Testis (tissue), 3 donors: ENCODE results near the gene SERGEF. TPM values are rescaled to one million over a fixed set of nuclear protein-coding genes. Genes with fewer than 3 reads are reported as not detected.

Experiments
- DNase-seq: peaks from one replicate; pipeline ENCODE4 v3.0.0-alpha.2; 2019
- H3K27ac ChIP-seq, 2 donors: fragments of 200-600 bp; sonication (generic); one replicate each; pipeline ENCODE4 v1.5.1; 2019
- H3K27me3 ChIP-seq: fragments of 200-600 bp; sonication (generic); one replicate; pipeline ENCODE4 v1.5.1; 2019
- H3K36me3 ChIP-seq: fragments of 200-600 bp; sonication (generic); one replicate; pipeline ENCODE4 v1.5.1; 2017; ENCODE audit warnings: low read depth; ENCODE audit errors: missing control alignments
- H3K4me1 ChIP-seq: fragments of 200-600 bp; sonication (generic); one replicate; pipeline ENCODE4 v1.5.1; 2019
- H3K4me3 ChIP-seq, 2 donors: fragments of 200-600 bp; sonication (generic); one replicate each; pipeline ENCODE4 v1.5.1; 2017 to 2019
- H3K9me3 ChIP-seq: fragments of 200-600 bp; sonication (generic); one replicate; pipeline ENCODE4 v1.5.1; 2017
- POLR2A ChIP-seq: fragments of 450-650 bp; IDR thresholded peaks from one replicate; pipeline ENCODE4 v1.6.1; 2017; ENCODE audit warnings: antibody characterized with exemption, mild to moderate bottlenecking, moderate library complexity
- WGBS, 2 donors: methylation state at CpG; one replicate each; pipeline ENCODE4 v1.1.5; 2018; 5-methylcytosine and 5-hydroxymethylcytosine counted together
- intact Hi-C: fragments of 100-400 bp; cut with DNase I; formaldehyde crosslinking; loops from one replicate; pipeline ENCODE4 v1.15.1; 2023; ENCODE audit warnings: low total_unique reads
- polyA plus RNA-seq: library from polyadenylated mRNA; stranded (reverse); fragments of 350-450 nt; fragmentation: Illumina TruSeq; extraction: RNeasy Lipid Tissue Mini Kit (QIAGEN cat#74804); gene quantifications from one replicate; pipeline ENCODE4 v1.2.3, GENCODE V29; 2014; ENCODE audit warnings: low read depth, low replicate concordance; ENCODE audit not compliant: insufficient read depth
- total RNA-seq, 2 donors: library from RNA; depleted of rRNA; stranded (reverse); fragments of >200 nt; gene quantifications; one replicate each; pipeline ENCODE4 v1.2.3, GENCODE V29; 2016
- TF ChIP-seq, protein P1 (sequence below), 3 experiments: fragments of 450-650 bp in 2 of 3; fragments of 200-600 bp in 1 of 3; sonication (generic) in 1 of 3; IDR thresholded peaks; one replicate each; pipeline ENCODE4 v1.5.1; 2016 to 2019; ENCODE audit warnings: antibody characterized with exemption in 3 of 3, mild to moderate bottlenecking in 2 of 3, moderate library complexity in 1 of 3

Gene SERGEF
- total and polyA plus RNA-seq, 3 donors from 2014 or later, result 12.5 to 37.5 (median 23.1) TPM

DNA sequence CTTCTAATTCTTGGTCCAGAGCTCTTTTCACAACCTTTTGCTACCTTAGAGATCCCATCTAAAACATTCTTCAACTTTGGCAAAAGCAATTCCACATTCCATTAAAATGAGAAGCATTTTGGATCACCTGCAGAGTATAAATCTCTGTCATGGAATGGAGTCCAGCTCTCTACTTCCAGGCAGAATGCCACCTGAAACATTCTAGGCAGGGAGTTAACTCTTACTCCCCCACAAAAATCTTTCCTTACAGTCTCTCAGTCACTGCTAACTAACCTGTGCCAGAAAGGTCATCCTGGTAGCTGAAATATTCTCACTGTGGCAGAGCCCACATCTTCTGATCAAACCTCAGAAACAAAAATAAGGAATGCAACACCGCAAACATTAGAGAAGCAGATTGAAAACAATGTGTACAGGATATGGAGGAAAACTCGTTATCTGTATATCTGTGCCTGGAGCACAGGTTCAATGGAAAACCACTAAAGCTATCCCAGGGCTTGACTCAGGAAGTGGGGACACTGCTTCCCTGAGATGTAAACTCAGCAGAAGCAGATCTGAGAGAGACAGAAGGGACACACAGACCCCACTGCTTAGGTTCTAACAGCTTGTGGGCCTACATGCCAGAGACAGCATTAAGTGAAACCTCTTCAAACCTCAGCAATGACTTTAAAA lies 199.3 kb downstream of the SERGEF start:
- Histone ChIP-seq H3K27ac (no peak overlapping the region), H3K36me3 (no peaks in the 10 kb centered on the region), H3K4me1 (peaks cover 7% of the 10 kb centered on the region), H3K27me3 (no peaks in the 10 kb centered on the region), H3K9me3 (no peaks in the 10 kb centered on the region), H3K4me3 (no peak overlapping the region)
- TF ChIP-seq, protein P1, sequence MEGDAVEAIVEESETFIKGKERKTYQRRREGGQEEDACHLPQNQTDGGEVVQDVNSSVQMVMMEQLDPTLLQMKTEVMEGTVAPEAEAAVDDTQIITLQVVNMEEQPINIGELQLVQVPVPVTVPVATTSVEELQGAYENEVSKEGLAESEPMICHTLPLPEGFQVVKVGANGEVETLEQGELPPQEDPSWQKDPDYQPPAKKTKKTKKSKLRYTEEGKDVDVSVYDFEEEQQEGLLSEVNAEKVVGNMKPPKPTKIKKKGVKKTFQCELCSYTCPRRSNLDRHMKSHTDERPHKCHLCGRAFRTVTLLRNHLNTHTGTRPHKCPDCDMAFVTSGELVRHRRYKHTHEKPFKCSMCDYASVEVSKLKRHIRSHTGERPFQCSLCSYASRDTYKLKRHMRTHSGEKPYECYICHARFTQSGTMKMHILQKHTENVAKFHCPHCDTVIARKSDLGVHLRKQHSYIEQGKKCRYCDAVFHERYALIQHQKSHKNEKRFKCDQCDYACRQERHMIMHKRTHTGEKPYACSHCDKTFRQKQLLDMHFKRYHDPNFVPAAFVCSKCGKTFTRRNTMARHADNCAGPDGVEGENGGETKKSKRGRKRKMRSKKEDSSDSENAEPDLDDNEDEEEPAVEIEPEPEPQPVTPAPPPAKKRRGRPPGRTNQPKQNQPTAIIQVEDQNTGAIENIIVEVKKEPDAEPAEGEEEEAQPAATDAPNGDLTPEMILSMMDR (IDR thresholded peaks at IDR 0.05), result no peak
- no peak for TF ChIP-seq POLR2A
- intact Hi-C loops, result no loop called here
- WGBS, 2 donors, result 77 to 89% methylated on average over 2 of the region's 2 CpGs
- DNase-seq, result no peak

DNA sequence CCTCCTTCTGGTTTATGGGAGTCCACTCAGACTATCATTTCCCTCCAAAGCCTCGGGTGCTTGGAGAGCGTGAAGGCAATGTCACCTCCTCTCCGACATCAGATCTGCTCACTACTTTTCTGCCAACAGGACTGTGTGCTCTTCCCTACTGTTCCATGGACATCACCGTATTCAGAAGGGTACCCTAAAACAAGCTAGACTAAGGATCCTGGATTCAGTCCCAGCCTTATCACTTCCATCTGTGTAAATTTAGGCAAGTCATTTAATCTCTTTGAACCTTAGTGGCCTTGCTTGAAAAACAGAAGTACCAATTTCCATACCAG lies 200.0 kb downstream of the SERGEF start:
- H3K9me3 ChIP-seq, result no peaks in the 10 kb centered on the region
- H3K27ac ChIP-seq, result no peak overlapping the region
- intact Hi-C loops, result no loop called here
- H3K27me3 ChIP-seq, result no peaks in the 10 kb centered on the region
- no peak overlapping the region for H3K4me3 ChIP-seq
- no peak for DNase-seq
- H3K4me1 ChIP-seq, result peaks cover 7% of the 10 kb centered on the region
- WGBS, 2 donors, result 94 to 97% methylated on average over 4 of the region's 4 CpGs
- H3K36me3 ChIP-seq, result no peaks in the 10 kb centered on the region
- TF ChIP-seq POLR2A, result no peak
- TF ChIP-seq, protein P1 (IDR thresholded peaks at IDR 0.05), result no peak

DNA sequence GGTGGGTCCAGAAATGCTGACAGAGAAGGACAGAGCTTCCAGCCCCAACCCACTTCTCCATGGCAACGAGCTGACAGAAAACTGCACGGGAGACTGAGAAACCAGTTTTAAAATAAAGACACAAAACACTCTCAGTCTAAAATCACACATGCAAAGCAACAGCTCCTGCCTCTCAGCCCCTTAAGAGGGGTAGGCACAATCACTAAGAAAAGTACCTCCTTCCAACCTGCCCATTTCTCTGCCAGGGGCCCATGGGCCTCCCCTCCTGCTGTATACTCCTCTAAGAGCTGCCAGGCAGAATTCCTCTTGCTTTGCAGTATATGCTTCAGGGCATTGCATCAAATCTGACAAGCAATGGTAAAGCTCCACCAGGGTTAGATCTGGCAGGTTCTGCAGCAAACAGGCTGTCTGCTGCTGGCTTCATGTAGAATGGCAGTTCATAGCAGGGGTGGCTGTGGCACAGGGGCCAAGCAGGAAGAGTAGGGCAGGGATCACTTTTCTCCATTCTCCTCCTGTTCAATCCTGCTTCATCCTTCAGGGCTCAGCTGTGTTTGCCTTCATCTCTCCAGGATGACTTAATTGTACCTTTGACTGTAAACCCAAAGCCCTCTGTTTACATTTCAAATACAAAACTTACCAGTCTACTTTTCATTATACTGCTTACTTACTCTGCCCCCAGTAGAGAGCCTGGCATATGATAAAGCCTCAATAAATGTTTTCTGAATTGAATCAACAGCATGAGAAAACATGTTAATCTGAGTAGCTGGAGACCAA lies 200.6 kb downstream of the SERGEF start:
- Histone ChIP-seq H3K4me1 (peaks cover 7% of the 10 kb centered on the region), H3K36me3 (no peaks in the 10 kb centered on the region), H3K27ac (no peak overlapping the region), H3K27me3 (no peaks in the 10 kb centered on the region), H3K9me3 (no peaks in the 10 kb centered on the region), H3K4me3 (no peak overlapping the region)
- no peak for DNase-seq
- no peak for TF ChIP-seq POLR2A
- TF ChIP-seq, protein P1 (IDR thresholded peaks at IDR 0.05), result no peak
- intact Hi-C loops, result no loop called here
- WGBS, 2 donors, result 82 to 85% methylated on average over 2 of the region's 2 CpGs

DNA sequence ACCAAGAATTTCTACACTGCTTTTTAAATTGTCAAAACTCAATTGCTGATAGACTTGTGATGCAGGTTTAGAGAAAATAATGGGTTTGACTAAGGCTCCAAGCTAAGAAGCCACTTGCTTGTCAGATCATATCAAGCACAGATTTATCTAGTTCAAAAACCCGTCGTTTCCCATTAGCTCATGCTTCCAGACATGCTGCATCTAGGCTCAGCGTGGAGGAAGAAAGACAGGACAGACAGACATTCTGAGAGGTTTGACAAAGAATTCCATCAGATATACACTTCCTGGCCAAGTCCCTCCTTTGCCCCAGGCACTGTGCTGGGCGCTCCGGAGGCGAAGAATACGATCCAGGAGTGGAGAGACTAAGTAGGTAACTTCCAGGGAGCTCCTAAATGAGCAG lies 201.5 kb downstream of the SERGEF start:
- Histone ChIP-seq H3K4me1 (peaks cover 7% of the 10 kb centered on the region), H3K27me3 (no peaks in the 10 kb centered on the region), H3K9me3 (no peaks in the 10 kb centered on the region), H3K4me3 (no peak overlapping the region), H3K36me3 (no peaks in the 10 kb centered on the region), H3K27ac (no peak overlapping the region)
- intact Hi-C loops, result no loop called here
- DNase-seq, result no peak
- TF ChIP-seq POLR2A, result no peak
- TF ChIP-seq, protein P1 (IDR thresholded peaks at IDR 0.05), result no peak
- WGBS, 2 donors, result 86% methylated on average over 7 of the region's 7 CpGs
